Activated CD4-positive, CD25-positive, alpha-beta regulatory T cell treated with anti-CD3 and anti-CD28 coated beads, Interleukin-2, amount 50 U/mL, for 24 hours (primary cell): ENCODE results near the gene TEX50.
"Not testable (repeated sequence)": the region's sequence is repeated elsewhere in the genome, so short reads cannot be mapped to it uniquely, and the experiment has no call there.

Experiments used
- ATAC-seq, 2 donors: fragments of 150-1000 bp; cut with Tn5 transposase; one replicate each; pipeline ENCODE4 v1.10.0; 2021; ENCODE audit warnings: mild to moderate bottlenecking in 1 of 2, moderate library complexity in 1 of 2

The TEX50 gene

GRCh38 chr1:173635116-173635515 is at the start of gene TEX50:
TSS of gene TEX50 (plus strand) at chr1:173635338. CDS start at chr1:173635522, 184 bp downstream.
- ATAC-seq = no peak

DNA sequence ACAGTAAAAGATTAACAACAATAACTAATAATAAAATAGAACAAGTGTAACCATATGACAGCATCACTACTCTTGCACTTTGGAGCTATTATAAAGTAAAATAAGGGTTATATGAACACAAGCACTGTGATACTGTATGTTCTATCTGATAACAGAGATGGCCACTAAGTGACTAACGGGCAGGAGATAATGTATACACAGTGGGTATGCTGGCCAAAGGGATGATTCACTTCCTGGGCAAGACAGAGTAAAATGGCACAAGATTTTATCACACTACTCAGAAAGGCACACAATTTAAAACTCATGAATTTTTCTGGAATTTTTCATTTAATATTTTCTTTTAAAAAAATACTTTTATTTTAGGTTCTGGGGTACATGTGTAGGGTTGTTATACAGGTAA is 44.6 kb upstream of the TEX50 start:
- ATAC-seq = no peak

DNA sequence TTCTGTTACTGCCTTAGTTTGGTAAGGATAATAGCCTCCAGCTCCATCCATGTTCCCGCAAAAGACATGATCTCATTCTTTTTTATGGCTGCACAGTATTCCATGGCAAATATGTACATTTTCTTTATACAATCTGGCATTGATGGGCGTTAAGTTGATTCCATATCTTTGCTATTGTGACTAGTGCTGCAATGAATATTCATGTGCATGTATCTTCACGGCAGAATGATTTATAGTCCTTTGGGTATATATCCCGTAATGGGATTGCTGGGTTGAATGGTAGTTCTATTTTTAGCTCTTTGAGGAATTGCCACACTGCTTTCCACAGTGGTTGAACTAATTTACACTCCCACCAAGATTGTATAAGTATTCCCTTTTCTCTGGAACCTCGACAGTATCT is 44.0 kb upstream of the TEX50 start:
- not testable (repeated sequence) for ATAC-seq

- ATAC-seq = no peak
Observed at GRCh38 chr1:173596097-173596825, 38.9 kb upstream of the TEX50 start.

DNA sequence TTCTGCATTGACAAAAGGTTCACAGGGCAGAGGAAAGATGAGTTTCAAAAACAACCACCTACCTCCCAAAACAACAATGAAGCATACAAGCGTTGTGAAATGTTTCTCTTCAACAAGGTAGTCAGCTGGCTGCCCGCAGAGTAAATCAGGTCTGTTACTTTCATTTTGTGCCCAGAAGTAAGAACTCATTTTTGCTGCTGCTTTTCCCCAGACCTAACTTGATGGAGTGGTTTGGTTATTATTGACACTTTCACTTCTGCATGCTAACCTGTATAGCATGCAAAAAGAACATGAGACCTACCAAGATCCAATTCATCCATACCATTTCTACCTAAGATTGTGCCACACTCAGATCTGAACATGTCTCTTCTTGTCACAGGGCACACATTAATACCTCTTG is 33.5 kb upstream of the TEX50 start:
- no peak for ATAC-seq

DNA sequence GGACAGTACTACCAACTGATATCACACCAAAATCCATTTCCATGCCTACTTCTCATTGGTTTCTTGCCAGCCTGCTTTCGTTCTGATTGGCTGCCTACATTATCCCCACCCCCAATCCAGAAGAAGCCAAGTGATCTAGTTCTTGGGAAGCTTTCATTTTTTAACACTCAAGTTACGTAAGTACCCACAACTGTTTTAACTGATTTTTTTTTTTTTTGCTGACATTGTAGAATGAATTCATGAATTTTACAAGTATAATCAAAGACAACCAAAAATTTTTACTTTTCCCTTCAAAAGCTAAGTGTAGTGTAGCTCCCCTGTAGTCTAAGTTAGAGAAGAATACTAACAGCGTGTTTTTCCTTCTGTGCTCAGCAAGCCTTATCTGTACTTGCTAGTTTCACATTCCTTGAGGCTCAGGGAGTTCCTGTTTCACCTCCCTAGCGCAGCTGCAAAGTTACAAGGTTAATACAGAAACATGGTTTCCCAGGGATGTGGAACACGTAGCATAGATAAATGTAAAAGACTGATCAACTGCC is 32.0 kb upstream of the TEX50 start, which contains the start of gene SLC9C2:
TSS of gene SLC9C2 (minus strand) at position 17 of the 536 bp plus-strand sequence. CDS start 1,296 bp downstream, outside the sequence.
- ATAC-seq = no peak

DNA sequence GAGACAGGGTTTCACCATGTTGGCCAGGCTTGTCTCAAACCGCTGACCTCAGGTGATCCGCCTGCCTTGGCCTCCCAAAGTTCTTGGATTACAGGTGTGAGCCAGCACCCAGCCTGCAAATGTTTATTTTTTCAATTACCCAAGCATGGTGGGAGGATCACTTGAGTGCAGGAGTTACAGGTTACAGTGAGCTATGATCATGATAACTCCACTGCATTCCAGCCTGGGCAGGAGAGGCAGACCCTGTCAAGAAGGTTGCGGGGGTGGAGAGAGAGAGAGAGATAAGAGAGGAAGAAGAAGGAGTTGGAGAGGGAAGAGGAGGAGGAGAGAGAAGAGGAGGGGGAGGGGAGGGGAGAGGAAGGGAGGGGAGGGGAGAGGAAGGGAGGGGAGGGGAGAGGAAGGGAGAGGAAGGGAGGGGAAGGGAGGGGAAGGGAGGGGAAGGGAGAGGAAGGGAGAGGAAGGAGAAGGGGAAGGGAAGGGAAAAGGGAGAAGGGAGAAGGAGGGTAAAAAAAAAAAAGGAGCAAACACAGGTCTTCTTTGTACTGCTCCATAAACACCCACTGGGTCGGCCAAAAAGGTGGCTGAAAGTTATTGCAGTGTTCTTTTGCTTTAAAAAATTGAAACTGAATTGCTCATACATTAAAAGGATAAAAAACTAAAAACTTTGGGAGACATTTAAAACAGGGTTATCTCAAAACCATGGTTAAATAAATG is 26.5 kb upstream of the TEX50 start:
- ATAC-seq = no peak

DNA sequence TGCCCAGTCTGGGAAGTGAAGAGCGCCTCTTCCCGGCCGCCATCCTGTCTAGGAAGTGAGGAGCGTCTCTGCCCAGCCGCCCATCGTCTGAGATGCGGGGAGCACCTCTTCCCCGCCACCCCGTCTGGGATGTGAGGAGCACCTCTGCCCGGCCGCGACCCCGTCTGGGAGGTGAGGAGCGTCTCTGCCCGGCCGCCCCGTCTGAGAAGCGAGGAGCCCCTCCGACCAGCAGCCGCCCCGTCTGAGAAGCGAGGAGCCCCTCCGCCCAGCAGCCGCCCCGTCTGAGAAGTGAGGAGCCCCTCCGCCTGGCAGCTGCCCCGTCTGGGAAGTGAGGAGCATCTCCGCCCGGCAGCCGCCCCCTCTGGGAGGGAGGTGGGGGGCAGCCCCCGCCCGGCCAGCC is 22.1 kb upstream of the TEX50 start:
- not testable (repeated sequence) for ATAC-seq

DNA sequence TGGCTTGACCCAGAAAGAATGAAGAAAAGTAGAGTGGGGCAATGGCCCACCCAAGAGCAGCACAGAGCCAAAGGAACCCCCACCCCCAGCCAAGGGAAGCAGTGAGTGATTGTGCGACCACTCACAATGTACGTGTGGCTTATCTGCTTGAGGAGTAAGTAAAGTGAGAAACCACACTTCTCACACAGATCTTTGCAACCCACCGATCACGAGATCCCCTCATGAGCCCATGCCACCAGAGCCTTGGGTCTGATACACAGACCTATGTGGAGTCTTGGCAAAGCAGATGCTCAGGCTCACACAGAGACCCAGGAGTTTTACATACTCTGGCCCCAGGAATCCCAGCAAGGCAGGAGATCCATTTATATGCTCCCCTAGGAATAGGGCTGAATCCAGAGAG is 18.3 kb upstream of the TEX50 start:
- no peak for ATAC-seq

DNA sequence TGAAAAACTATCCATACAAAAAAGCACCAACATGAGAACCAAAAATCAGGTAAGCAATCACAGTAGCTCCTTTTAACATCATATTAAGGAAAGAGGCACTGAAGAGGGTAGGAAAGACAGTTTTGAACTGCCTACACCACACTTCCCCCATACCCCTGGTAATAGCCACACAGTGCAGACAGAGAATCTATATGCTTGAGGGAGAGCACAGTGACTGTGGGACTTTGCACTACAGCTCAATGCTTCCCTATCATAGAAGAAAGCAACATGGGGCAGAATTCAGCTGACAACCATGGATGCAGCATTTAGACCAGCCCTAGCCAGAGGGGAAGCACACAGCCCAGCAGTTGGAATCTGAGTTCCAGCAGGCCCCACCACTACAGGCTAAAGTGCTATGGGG is 7.9 kb upstream of the TEX50 start:
- ATAC-seq = no peak

GRCh38 chr1:173628888-173629287 is 6.2 kb upstream of the TEX50 start:
- ATAC-seq = no peak

DNA sequence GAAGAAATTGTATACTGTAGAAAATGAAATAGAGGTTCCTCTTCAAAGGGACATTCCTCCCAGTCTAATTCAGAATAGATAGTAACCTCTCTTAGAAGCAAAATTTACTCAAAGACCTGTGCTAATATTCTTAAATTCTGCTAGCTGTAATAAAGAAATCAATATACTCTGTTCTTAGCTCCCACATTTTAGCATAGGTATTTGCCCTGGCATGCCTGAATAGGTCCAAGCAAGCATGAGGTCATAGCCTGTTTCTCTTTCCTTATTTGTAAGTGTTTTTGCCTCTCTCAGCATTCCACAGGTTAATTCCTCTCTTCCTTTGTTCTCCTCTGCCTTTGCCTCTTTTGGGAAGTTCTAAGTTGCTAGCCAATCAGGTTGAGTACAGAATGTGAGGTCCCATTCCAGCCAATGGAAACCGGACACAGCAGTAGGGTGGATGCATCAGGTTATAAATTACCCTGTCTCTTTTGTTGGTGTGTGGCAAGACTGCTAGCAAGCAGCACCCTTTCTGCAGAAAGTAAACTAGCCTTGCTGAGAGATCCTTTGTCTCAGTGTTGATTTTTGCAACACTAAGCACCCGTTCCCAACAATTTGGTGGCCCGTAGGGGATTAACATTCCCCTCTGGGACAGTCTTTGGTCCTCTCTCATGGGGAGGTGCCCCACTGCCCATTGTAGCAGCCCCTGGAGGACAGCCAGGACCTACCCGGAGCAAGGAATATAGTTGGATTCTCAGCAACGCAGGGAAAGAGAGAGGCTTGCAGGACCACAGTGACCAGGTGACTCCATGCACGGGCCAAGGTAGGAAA is 2.3 kb downstream of the TEX50 start:
- not testable (repeated sequence) for ATAC-seq

- ATAC-seq = no peak
Observed at GRCh38 chr1:173638043-173639021, 3.2 kb downstream of the TEX50 start.

GRCh38 chr1:173639102-173639501 is 4.0 kb downstream of the TEX50 start:
- no peak for ATAC-seq

DNA sequence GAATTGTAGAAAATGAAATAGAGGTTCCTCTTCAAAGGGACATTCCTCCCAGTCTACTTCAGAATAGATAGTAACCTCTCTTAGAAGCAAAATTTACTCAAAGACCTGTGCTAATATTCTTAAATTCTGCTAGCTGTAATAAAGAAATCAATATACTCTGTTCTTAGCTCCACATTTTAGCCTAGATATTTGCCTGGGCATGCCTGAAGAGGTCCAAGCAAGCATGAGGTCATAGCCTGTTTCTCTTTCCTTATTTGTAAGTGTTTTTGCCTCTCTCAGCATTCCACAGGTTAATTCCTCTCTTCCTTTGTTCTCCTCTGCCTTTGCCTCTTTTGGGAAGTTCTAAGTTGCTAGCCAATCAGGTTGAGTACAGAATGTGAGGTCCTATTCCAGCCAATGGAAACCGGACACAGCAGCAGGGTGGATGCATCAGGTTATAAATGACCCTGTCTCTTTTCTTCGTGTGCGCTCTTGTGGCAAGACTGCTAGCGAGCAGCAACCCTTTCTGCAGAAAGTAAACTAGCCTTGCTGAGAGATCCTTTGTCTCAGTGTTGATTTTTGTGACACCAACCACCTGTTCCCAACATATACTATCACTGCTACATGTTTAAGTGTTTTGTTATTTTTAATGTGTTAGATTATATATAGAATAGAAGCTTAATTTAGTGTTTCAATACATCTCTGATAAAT is 7.5 kb downstream of the TEX50 start:
- ATAC-seq = not testable (repeated sequence)

- ATAC-seq = no peak
Observed at GRCh38 chr1:173646656-173647055, 11.5 kb downstream of the TEX50 start.

DNA sequence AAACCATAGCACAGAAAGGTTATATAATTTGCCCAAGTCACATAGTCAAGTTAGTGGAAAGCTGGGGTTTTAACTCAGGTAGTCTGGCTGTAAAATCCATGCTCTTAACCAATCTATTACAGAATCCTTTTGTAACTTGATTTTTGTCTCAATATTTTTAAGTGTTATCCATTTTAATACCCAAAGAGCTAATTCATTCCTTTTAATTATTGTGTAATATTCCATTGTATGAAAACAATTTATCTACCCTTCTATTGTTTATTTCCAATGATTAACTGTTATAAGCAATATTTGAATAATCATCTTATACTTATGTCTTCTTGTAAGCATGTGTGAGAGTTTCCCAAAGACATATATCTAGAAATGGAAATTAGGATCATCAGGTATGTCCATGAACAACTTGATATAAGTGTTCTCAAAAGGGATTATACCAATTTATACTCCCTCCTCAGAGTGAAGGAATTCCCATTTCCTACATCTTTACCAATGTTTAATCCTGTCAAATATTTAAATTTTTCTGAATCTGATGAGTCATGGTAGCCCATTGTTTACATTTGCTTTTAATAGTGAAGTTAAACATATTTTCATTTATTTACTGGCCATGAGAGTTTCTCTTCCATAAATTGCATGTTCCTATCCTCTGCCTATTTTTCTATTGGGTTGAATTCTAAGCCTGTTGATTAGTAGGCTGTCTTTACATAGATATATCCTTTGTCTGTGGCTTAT is 13.9 kb downstream of the TEX50 start:
- no peak for ATAC-seq

- ATAC-seq = no peak
Observed at GRCh38 chr1:173660306-173660705, 25.2 kb downstream of the TEX50 start.

GRCh38 chr1:173661271-173661670 is 26.1 kb downstream of the TEX50 start:
- ATAC-seq = no peak

DNA sequence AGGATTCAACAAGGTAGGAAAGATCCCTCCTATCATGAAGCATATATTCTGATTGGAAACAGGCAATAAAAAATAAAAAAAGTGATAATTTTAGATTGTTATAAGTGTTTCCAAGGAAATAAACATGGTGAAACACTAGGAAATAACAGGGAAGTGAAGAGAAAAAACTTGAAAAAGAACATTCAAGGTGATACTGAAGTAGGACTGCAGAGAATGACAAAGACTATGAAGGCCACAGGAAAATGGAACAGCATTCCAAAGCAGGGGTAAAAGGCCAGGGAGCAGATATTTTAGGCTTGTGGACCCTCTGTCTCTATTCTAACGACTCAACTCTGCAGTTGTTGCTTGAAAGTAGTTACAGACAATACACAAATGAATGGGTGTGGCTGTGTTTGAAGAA is 26.6 kb downstream of the TEX50 start:
- ATAC-seq = no peak
